Suppressor macrophage treated with lipopolysaccharide for 4 hours (primary cell): ENCODE data around the gene RASA4B.
"Not testable (repeated sequence)": the region's sequence is repeated elsewhere in the genome, so short reads cannot be mapped to it uniquely, and the experiment has no call there.

Source experiments
- DNase-seq: peaks from one replicate; pipeline ENCODE4 v3.0.0-alpha.2; 2020

RASA4B gene

GRCh38 chr7:102517550-102518147 lies at the start of gene RASA4B:
TSS of gene RASA4B (minus strand) at chr7:102517777. CDS start at chr7:102517710, 67 bp downstream.
- peak; percentile 10 for DNase-seq

DNA sequence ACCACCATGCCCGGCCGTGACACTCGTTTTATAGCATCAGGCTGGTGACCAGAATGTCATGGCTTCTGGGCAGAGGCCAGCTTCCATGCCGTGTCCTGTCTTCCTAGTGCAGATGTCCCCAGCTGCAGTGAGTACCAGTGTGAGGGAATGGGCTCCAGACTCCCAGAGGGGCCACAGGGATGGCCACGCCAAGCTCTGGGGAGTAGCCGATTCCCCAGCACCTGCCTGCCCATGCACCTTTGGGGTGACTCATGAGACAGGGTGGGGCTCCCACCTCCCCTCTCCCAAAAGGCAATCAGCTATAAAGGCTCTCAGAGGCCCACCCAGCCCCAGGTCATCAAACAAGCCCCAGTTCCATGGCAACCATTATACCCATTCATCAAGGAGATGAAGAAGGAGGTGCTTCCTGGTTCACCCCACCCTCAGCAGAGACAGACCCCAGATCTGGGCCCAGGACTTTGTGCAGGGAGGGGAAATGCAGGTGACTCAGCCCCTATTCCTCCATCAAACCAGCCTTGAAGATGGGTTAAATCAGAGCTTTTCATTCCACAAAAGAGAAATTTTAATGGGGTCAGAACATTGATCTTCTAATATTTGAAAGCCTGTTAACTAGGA lies 33.3 kb upstream of the RASA4B start, which contains the start of gene SPDYE2:
Gene SPDYE2, plus strand, starts transcription at position 419 of the 615 bp plus-strand sequence. CDS start 2,030 bp downstream, outside the sequence.
- DNase-seq: not testable (repeated sequence)

- DNase-seq: not testable (repeated sequence)
Observed at GRCh38 chr7:102546353-102546752, 28.8 kb upstream of the RASA4B start.

GRCh38 chr7:102545288-102545687 lies 27.7 kb upstream of the RASA4B start:
- not testable (repeated sequence) for DNase-seq

- DNase-seq: not testable (repeated sequence)
Observed at GRCh38 chr7:102544372-102544771, 26.8 kb upstream of the RASA4B start.

DNA sequence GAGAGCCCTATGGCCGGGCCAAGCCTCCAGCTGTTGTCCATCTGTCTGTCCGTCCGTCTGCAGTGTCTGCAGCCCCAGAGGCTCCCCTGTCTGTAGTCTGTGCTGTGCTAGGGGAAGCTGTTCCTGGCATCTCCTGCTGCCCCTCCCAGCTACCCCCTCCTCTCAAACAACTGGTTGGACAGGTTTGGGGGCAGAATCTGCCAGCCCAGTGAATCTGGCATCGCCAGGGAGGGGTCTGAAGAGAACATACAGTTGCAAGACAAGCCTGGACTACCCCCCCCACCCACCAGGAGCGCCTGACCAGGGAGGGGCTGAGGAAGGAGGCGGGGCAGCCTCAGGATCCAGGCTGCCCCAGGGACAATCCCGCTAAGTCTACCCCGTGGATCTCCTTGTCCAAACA lies 26.0 kb upstream of the RASA4B start, which contains the start of gene UPK3BL2:
Gene UPK3BL2, minus strand, starts transcription at position 101 of the 400 bp plus-strand sequence. Its CDS starts 60 bp downstream, at position 41.
- DNase-seq: not testable (repeated sequence)

- DNase-seq: not testable (repeated sequence)
Observed at GRCh38 chr7:102542771-102543170, 25.2 kb upstream of the RASA4B start.

- DNase-seq: not testable (repeated sequence)
Observed at GRCh38 chr7:102542083-102542482, 24.5 kb upstream of the RASA4B start.

GRCh38 chr7:102540604-102541003 lies 23.0 kb upstream of the RASA4B start:
- not testable (repeated sequence) for DNase-seq

DNA sequence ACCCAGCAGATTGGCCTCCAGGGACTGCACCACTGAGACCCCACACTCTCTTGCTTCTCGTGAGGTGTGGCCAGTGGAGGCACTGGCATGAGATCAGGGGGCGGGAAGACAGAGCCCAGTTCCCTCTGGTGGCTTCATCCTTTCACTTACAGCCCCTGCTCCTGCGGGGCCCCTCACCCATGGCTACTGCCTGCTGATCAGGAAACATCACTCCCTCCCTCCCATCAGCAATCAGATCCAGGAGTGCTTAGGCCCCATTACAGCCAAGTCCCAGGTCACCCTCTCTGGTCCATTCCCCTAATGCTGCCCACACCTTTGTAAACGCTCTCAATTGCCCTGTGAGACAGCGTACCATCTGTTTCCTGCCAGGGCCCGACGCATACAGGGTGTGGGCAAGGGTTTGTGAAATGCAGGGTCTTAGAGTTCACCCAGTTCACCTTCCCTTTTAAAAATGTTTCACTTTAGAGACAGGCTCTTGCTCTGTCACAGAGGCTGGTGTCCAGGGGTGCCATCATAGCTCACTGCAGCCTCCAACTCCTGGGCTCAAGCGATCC lies 17.6 kb upstream of the RASA4B start:
- not testable (repeated sequence) for DNase-seq

GRCh38 chr7:102532127-102532526 lies 14.6 kb upstream of the RASA4B start:
- not testable (repeated sequence) for DNase-seq

DNA sequence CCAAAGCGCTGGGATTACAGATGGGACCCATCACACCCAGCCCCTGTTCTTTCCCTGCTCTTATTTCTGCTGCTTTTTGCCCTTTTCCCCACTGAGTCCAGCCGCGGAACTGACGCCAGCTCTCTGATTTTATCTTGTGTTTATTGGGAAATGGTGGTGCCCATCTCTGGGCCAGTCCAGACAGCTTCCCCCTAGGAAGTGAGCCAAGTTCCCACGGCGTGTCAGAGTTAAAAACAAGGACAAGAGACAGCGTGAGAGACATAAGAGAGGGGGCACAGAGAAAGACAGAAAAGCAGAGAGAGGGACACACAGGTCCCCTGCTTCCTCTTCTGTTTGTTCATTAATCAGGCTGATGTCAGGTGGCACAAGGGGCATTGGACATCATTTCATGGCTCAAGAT lies 14.0 kb upstream of the RASA4B start:
- DNase-seq: not testable (repeated sequence)

- not testable (repeated sequence) for DNase-seq
Observed at GRCh38 chr7:102527822-102528793, 10.5 kb upstream of the RASA4B start.

- DNase-seq: not testable (repeated sequence)
Observed at GRCh38 chr7:102527182-102527581, 9.6 kb upstream of the RASA4B start.

GRCh38 chr7:102524803-102525202 lies 7.2 kb upstream of the RASA4B start:
- DNase-seq: not testable (repeated sequence)

DNA sequence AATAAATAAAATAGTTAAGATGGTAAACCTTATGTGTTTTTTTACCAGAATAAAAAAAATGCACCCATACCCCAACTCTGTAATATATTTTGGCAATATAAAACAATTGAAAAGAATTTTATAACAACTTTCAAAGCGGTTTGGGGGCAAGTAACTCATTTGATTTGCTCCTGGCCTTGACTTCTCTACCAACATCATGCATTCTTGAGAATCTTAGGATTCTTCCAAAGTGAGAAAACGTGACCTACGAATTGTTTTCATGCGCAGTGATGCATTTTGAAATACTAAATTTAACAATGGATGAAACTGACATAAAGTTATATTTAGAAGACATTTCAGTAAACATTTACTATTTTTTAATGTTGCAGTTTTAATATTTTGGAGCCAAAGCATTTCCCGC lies 3.2 kb upstream of the RASA4B start:
- not testable (repeated sequence) for DNase-seq

GRCh38 chr7:102516951-102517350 lies 626 bp downstream of the RASA4B start:
- not testable (repeated sequence) for DNase-seq

- not testable (repeated sequence) for DNase-seq
Observed at GRCh38 chr7:102515889-102516288, 1.7 kb downstream of the RASA4B start.

DNA sequence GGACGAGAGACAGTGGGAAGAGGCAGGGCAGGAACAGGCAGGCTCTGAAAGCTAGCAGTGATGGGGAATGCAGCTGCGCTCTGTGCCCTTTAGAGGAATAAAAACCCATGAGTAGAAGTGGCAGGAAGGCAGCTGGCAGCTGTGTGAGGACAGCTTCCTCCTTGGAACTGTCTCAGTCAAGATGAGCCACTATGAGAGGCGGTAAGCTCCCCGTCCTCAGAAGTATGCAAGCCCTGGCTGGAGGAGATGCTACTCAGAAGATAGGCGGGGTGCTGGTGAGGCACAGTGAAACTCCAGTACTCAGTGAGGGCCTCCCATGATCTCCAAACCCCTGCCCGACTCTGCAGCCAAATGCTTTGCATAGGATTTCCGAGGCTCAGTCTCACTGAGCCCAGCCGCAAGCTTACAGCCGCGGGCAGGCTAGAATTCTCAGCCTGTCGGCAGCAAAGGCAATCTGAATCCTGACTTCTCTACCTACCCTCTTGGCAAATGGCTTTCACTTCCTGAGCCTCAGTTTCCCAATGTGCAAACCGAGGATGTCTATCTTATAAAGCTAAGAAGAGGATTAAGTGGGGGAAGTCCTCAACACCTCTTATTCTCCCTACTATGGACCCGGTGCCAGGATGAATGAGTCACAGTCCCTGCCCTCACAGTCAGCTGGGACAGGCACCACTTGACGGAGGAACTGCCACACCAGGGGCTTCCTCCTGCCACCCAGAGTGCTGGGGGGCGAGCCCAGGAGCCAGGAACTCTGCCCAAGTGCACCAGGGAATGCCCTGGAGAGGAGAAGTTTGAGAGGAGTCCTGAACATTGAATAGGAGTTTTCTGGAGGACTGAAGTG lies 2.5 kb downstream of the RASA4B start:
- not testable (repeated sequence) for DNase-seq

- DNase-seq: peak; percentile 29
Observed at GRCh38 chr7:102512642-102513221, 4.8 kb downstream of the RASA4B start.

- DNase-seq: not testable (repeated sequence)
Observed at GRCh38 chr7:102511860-102512522, 5.6 kb downstream of the RASA4B start.
